OCI-LY7 (cell line): Measurements from ENCODE around the gene LTBP2.

ENCODE experiments used
- CTCF ChIP-seq: fragments of 200-600 bp; sonication (generic); conservative IDR thresholded peaks from 2 replicates; pipeline ENCODE4 v1.5.1; 2014; ENCODE audit warnings: mild to moderate bottlenecking, antibody characterized with exemption, low read length, moderate library complexity, mixed read lengths
- EZH2phosphoT487 ChIP-seq: fragments of 200-600 bp; sonication (generic); IDR thresholded peaks from 2 replicates; pipeline ENCODE4 v1.6.1; 2018; ENCODE audit warnings: low read depth, borderline replicate concordance, mild to moderate bottlenecking, mixed run types, antibody characterized with exemption, low read length, moderate library complexity, mixed read lengths

GRCh38 chr14:74628418-74628817 lies 16.4 kb upstream of the LTBP2 start:
- no peak for TF ChIP-seq CTCF
- no peak for TF ChIP-seq EZH2phosphoT487
